GM15510 (cell line): ENCODE data around the gene RASGRP4.

Source experiments
- POLR2A ChIP-seq: IDR thresholded peaks from 3 replicates; pipeline ENCODE4 v1.6.1; 2011; ENCODE audit warnings: borderline replicate concordance; ENCODE audit not compliant: insufficient read length; ENCODE audit errors: extremely low read depth

The RASGRP4 gene

GRCh38 chr19:38359242-38360021 lies 66.6 kb downstream of the RASGRP4 start:
- no peak for TF ChIP-seq POLR2A
